Globus pallidus (tissue), 1 donor: Measurements from ENCODE around the gene UPP2.

Source experiments
- DNase-seq: peaks from one replicate; pipeline ENCODE4 v3.0.0-alpha.2; 2015; ENCODE audit warnings: low spot score

UPP2 gene

GRCh38 chr2:158112992-158113391 is 11.3 kb downstream of the UPP2 start:
- no peak for DNase-seq

DNA sequence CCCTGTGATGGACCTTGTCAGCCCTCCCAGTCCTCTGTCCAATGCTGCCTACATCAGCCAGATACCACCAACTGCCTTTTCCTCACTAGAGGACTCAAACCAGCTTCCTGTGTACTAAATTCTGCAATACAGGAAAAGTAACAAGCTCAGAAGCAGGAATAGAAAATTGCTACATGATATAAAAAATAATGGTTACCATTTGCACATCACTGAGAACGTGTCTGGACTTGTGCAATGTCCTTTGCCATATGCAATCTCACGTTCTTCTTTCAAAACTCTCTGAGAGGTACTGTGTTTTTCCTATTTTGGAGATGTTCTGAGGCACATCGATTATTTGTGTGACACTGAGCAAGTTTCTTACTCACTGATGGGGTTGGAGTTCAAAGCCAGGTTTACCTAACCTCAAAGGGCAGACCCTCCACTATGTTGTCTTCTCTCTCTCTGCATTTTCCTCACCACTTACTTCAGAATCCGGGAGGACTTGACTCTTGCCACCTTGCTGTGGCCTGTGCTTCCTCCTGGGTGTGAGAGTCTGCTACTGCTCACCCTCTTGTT is 12.1 kb downstream of the UPP2 start:
- no peak for DNase-seq

- no peak for DNase-seq
Observed at GRCh38 chr2:158114516-158114915, 12.8 kb downstream of the UPP2 start.

DNA sequence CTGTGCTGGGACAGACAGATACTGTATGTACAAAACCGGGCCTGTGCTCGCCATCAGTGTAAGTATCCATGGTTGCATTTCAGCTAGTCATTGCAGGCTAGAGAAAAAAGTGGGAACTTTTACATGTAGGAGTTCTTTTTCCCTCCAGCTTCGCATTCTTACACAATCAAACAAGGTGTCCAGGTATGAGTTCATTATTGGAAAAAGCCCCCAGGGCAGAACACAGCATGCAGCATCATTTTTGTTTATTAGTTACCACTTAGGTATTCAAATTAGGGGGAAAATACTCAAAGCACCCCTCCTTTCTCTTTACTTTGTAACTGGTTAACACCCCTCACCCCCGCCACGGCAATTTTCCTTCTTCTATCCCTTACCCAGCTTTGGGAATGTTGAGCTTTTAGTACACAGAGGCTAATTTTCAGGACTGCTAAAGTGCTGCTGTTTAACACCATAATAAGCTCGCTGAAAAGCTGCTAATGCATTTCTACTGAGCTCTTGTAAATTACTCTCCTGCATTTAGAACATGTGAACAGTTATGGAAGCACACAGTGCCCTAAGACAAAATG is 13.6 kb downstream of the UPP2 start:
- DNase-seq, result no peak

DNA sequence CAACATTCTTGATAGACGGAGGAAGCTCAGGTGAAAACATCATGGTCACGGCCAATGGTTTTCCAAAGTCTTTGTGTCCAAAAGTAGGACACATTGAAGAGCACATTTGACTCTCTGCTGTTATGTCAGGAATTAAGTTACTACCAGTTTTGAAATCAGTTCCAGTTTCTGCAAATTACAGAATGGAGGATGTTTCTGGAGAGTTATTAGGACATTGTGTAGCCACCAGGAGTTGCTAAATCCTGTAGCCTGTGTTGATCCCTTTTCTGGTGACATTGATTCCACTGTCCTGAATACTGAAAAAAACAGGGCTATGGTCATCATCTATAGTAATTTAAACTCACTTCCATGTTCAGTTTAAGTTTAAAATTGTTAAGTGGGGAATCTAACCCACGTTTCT is 15.3 kb downstream of the UPP2 start:
- no peak for DNase-seq

DNA sequence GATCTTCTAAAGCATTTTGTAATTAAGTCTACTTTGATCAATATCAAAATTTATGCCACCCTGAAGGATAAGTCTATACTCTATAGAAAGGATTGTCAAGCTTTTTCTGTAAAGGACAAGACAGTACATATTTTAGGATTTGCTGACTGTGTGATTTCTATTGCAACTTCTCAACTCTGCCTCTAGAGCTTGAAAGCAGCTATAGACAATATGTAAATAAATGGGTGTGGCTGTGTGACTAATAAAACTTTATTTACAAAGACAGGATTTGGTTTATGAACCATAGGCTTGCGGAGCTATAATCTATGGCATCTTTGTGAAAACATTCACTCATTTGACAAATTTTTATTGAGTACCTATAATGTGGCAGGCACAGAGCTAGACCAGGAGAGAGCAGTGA is 18.4 kb downstream of the UPP2 start:
- no peak for DNase-seq

DNA sequence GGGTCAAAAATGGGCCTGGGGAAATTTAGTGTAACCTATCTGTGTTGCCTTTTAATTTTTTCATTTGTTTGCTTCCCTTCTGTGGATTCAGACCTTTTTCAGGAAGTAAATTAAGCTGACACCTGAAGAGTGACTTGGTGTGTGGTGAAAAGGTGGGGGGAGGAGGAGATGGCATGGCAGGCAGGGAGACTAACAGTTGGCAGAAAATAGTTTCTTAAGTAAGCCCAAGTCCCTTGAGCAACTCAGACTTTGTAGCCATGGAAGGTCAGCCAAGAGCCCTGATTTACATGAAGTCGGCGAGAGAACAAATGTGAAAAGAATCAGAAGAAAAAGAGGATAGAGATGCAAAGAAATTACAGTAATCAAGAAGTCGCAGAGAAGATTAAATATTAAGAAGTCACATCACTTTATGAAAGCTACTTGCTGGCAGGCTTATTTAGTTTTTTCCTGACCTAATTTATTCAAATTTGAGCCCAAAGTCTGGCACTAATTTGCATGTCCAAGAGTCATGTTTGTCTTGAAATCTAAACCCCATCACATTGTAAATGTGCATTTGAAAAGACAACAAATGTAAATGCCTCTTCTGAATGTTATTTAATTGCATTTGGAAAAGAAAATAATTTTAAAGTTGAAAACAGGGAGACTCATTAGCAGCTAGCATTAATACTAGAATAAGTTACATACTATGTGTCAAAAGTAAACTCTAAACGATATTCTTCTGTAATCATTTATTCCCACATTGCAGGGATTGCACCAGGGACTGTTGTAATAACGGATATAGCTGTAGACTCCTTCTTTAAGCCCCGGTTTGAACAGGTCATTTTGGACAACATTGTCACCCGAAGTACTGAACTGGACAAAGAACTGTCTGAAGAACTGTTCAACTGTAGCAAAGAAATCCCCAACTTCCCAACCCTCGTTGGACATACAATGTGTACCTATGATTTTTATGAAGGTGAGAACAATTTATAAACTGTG is 19.3 kb downstream of the UPP2 start:
- no peak for DNase-seq

DNA sequence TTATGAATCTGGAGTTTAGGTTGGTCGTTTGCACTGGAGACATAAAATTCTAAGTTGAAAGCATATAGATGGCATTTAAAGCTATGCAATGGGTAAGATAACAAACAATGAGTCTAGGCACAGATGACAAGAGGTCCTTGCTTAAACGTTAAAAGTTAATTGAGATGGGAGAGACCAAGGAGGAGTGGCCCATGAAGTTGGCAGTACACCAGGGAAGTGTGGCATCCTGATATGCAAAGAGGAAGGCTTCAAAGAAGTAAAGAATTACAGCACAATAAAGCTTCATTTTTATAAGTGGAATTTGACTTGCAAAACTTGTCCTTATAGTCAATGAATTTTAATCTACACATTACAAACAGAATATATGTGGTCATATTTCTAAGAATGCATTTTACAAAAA is 23.2 kb downstream of the UPP2 start:
- DNase-seq, result no peak

- no peak for DNase-seq
Observed at GRCh38 chr2:158125756-158126498, 24.3 kb downstream of the UPP2 start.

DNA sequence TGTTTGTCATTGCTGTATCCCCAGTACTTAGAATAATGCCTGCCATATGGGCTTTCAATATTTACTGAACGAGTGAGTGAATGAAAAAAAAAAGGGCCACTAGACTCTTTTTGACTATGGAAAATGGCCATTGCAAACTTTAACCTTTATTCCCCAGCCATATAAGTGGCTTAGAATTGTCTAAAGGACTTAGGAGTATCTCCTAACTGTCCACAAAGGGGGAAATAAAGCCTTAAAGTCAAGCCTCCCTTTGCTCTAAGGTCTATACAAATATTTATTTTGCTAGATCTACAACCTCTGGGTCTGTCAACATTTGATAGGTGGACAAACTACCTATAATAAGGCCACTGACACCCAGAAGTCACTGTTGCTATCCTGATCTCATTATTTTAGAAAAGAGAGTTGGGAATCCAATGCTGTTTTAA is 25.7 kb downstream of the UPP2 start:
- no peak for DNase-seq

- no peak for DNase-seq
Observed at GRCh38 chr2:158128168-158128973, 26.7 kb downstream of the UPP2 start.

- no peak for DNase-seq
Observed at GRCh38 chr2:158129037-158129436, 27.4 kb downstream of the UPP2 start.

DNA sequence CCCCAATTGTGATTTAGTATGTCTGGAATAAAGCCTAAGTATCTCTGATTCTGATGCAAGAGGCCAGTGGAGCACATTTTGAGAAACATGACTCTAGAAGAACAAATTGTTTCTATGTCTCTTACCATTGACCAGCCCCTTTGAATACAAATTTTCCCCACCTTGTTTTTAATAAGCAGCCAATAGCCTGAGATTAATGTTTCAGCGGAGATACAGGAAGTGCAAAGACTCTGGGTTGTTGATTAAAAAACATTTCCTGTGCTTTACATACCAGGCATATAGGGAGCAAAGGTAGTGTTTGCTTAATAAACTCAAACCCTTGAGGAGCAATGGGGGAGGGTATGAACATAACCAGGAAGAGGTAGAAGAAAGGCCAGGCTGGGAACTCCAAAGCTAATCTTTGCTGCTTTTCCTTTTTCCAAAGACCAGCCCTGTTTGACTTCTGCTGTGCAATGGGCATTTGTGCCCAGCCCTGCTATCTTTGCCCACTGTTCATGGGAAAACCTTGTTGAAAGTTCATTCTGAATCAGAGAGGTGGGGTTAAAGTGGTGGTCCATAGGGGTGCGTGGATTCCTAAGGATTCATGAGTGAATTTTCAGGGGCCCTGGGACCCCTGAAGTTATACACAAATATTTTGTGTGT is 29.3 kb downstream of the UPP2 start:
- DNase-seq, result no peak

DNA sequence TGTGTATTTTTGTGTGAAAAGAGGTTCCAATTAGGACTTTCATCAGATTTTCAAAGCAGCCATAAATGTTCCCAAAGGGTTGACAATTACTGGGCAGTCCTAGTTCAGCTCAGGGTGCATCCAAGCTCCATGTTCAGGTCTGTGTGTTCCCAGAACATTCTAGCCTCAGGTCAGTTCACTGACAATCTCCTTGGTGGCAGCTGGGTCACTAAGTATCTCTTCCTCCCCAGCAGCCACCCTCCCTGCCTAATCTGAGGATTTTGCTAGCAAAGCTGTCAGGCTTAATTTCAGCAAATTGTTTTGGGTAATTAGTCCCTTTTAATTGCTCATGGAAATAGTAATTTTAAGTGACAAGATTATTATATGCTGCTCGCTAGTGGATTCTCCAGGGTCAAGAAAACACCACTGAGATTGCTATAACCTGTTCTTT is 29.8 kb downstream of the UPP2 start:
- no peak for DNase-seq

DNA sequence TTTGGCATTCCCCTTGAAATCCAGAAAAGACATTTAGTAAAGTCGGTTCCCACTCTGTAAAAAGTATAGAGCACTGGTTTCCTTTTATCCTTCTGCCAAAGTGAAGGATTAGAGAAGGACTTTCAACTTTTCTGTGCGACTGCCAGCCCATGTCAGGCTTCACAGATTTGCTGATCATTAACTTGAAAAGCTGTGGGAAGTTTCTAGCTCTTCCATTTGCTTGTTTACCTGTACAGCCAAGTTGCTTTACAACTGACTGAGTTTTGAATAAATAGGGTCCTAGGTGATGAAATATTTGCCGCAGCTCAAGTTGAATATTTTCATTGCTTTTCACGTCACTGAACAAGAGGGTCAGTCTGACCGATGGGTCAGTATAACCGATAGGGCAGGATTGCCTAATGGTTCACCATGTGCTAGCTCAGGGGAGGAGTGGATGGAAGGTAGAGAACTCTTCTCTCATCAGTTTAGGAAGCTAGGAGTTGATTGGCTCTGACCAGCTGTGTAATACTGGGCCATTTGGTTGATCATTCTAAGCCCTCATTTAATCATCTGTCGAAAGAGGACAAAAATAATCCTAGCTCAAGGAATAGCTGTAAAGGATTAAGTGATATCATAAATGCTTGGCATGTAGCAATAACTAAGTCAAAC is 30.4 kb downstream of the UPP2 start:
- no peak for DNase-seq

DNA sequence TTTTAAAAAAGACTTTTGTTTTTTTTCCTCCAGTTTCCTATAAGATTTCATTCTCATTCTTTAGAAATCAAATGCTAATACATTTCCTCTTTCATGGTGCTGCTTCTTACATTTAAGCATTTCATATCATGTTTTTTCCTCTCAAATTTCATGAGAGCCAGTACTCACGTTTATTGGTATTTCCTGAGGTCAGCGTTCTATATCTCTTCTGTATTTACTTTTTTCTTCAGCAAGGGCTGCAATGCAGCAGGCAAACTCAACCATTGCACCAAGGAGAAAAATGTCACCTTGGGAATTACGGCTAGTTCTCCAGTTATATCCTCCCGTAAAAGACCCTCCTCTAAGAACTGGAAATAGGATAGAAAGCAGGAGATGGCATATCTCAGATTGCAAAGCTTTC is 32.4 kb downstream of the UPP2 start:
- no peak for DNase-seq

DNA sequence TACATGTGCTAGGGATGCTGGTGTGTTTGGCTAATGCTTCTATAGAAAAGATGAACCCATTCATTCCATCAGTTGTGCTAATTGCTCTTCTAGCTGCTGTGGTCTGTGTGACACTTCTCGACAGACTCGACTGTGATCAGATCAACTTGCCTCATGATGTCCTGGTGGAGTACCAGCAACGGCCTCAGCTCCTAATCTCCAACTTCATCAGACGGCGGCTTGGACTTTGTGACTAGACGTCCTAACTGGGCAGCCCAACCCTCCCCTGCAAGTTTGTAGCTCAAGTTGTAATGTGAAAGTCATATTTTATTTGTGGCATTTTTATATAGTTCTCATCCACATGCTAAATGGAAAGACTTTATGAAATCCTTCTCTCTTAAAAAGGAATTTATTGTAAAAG is 33.0 kb downstream of the UPP2 start:
- DNase-seq, result no peak

GRCh38 chr2:158135096-158135495 is 33.4 kb downstream of the UPP2 start:
- no peak for DNase-seq

GRCh38 chr2:158138255-158138654 is 36.6 kb downstream of the UPP2 start:
- DNase-seq, result no peak

- no peak for DNase-seq
Observed at GRCh38 chr2:158140201-158140600, 38.5 kb downstream of the UPP2 start.

DNA sequence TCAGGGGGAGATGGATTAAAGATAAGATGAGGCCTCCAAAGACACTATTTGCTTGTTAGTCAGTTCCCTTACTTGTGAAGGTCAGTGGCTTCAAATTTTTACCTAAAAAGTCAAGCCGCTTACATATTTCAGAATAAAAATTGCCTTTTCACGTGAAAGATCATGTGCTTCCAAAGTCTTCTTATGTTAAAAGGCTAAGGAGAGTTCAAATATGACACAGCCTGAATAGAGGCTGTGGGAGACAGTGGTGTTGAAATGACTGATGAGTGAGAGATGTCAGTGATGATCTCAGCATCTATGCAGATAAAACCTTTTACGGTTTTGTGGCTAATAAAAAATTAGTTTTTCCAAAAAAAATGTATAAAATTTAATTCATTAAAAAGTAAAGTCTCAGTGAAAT is 40.5 kb downstream of the UPP2 start:
- DNase-seq, result no peak
